Activated CD4-positive, alpha-beta T cell treated with anti-CD3 and anti-CD28 coated beads for 1 hour (primary cell): ENCODE measurements around the gene ALDH1L2.
"Not testable (repeated sequence)": the region's sequence is repeated elsewhere in the genome, so short reads cannot be mapped to it uniquely, and the experiment has no call there.

ENCODE experiments used
- DNase-seq: peaks from one replicate; pipeline ENCODE4 v3.0.0-alpha.2; 2020

Gene ALDH1L2

GRCh38 chr12:105084251-105085250, at the start of gene ALDH1L2:
ALDH1L2 (minus strand) TSS chr12:105084458; CDS start chr12:105084436, 22 bp downstream.
- DNase-seq, result peak; percentile 13

- no peak for DNase-seq
Observed at GRCh38 chr12:105120551-105120950, 36.3 kb upstream of the ALDH1L2 start.

GRCh38 chr12:105116969-105117368, 32.7 kb upstream of the ALDH1L2 start:
- DNase-seq, result no peak

DNA sequence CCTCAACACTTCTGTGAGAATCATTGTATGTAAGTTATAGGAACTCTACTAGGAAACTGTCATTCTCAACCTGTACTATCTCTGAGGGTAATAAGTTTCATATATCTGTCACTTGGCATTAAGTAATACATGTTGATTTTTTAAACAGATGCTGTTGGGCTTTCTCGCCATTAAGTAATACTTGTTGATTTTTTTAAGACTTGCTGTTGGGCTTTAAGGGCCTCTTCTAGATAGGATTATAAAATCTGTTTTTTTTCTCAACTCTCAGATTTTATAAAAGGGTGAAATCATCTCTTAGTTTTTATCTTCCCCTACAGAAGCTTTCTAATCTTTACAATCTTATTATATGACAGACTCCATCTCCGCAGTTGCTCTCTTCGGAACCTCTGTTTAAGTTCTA, 28.8 kb upstream of the ALDH1L2 start:
- DNase-seq, result no peak

DNA sequence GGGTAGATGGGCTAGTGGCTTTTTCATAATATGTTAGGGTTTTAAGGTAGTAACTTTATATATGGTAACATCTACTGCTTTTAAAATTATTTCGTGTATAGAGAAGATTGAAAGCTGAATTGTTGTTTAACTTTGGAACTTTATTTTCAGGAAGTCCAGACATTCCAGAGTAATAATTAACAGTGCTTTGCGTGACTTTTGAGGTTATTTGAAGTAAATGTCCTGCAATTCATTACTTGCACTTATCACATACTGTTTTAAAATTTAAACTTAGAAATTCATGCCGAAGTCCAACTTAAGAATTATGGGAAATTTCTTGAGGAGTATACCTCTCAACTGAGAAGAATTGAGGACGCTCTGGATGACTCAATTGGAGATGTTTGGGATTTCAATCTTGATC, 26.6 kb upstream of the ALDH1L2 start:
- no peak for DNase-seq

DNA sequence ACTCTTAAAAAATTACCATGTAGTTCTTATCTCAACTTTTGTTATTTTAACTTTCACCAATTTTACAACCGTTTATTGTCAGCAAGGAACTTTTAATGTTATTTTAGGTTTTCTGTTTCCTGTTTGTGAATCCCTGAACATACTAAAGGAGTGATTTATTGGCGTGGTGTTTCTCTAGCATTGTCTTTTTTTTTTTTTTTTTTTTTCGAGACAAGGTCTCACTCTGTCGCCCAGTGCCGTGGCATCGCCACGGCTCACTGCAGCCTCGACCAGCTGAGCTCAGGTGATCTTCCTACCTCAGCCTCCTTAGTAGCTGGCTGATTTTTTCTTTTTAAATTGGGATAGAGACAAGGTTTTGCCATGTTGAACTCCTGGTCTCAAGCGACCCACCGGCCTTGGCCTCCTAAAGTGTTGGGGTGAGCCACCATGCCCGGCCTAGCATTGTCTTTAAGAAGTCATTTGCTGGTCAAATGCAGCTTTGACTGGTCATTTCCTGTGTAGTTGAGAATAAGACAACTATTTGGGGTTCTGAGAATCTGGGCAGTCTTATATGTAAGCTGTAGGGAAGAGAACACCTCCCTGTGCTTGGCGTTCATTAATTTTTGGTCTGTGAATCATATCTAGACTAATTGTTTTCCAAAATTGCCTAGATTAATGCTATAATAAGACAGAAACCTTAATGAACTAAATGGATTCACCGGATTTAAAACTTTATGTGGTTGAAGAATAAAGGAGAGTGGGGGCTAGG, 25.4 kb upstream of the ALDH1L2 start:
- no peak for DNase-seq

- DNase-seq, result peak; percentile 87
Observed at GRCh38 chr12:105107494-105108371, 23.5 kb upstream of the ALDH1L2 start, which contains the start of gene WASHC4. WASHC4 (plus strand) TSS chr12:105107731; CDS start chr12:105107801, 70 bp downstream.

GRCh38 chr12:105107171-105107493, 22.9 kb upstream of the ALDH1L2 start:
- no peak for DNase-seq

DNA sequence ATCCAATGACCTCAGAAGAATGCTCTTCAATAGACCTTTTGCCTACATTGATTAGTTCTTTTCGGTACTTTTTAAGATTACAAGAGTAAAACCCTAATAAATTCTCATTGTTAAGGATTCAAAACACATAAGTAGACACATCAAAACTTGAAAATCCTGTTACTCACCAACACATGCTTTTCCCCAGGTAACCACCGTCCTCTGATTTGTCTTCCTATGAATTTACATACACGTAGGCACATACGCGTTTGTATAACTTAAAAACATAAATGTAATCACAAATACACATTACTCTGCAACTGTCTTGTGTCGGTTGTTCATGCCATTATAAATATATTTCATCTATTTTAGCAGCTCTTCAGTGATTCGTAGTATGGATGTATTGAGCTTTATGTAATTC, 22.4 kb upstream of the ALDH1L2 start:
- DNase-seq, result no peak

DNA sequence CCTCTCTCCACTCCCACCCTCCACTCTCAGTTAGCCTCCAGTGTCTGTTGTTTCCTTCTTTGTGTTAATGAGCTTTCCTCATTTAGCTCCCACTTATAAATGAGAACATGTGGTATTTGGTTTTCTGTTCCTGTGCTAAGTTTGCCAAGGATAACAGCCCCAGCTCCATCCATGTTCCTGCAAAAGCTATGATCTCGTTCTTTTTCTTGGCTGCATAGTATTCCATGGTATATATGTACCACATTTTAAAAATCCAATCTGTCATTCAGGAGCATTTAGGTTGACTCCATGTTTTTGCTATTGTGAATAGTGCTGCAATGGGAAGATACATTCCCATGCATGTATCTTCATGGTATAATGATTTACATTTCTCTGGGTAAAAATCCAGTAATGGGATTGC, 20.5 kb upstream of the ALDH1L2 start:
- DNase-seq, result no peak

- no peak for DNase-seq
Observed at GRCh38 chr12:105102673-105103072, 18.4 kb upstream of the ALDH1L2 start.

- no peak for DNase-seq
Observed at GRCh38 chr12:105100998-105101397, 16.7 kb upstream of the ALDH1L2 start.

DNA sequence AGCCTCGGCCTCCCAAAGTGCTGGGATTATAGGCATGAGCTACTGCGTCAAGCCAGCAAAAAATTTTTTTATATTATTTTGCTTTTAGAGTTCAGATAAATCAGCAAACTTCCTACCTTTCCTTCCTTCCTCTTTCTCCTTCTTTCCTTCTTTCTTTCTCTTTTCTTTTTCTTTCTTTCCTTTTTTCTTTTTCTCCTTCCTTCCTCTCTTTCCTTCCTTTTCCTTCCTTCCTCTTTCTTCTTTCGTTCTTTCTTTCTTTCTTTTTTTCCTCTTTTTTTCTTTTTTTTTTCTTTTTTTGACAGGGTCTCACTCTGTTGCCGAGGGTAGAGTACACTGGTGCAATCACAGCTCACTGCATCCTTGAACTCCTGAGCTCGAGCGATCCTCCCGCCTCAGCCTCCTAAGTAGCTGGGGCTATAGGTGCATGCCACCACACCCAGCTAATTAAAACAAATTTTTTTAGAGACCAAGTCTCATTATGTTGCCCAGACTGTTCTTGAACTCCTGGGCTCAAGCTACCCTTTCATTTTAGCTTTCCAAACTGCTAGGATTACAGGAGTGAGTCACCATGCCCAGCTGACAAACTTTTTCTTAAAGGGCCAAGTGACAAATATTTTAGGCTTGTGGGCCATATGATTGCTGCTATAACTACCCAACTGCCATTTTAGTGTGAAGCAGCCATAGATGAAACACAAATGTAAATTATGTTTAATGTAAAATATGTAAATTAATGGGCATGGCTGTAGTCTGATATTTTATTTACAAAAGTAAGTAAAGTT, 16.1 kb upstream of the ALDH1L2 start:
- DNase-seq, result no peak

GRCh38 chr12:105099356-105099755, 15.1 kb upstream of the ALDH1L2 start:
- DNase-seq, result no peak

DNA sequence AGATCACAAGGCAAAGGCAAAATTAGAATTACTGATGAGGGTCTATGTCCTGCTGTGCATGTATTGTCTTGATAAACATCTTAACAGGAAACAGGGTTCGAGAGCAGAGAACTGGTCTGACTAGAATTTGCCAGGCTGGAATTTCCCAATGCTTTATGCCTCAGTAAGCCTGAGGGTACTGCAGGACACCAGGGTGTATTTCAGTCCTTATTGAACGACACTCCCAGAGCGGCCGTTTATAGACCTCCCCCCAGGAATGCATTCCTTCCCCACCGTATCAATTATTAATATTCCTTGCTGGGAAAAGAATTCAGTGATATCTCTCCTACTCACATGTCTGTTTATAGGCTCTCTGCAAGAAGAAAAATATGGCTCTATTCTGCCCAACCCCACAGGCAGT, 11.1 kb upstream of the ALDH1L2 start:
- DNase-seq, result not testable (repeated sequence)

- no peak for DNase-seq
Observed at GRCh38 chr12:105092336-105092735, 8.1 kb upstream of the ALDH1L2 start.

GRCh38 chr12:105091476-105092206, 7.4 kb upstream of the ALDH1L2 start:
- no peak for DNase-seq

DNA sequence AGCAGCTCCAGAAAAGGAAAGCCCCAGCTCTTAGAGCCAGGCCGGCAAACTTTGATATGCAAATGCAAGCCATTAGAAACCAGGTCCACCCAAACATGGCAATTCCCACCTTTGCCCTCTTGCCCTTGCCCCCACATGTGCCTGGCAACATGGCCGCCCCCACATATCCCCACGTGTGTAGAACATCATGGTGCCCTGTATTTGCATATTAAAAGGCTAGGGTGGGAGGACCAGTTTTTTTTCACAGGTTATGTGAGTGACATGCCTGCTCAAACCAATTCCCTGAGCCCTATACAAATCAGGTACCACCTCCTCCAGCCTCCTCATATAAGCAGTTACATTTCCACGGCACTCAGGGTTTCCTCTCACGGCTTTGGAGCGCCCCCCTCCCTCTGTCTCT, 6.1 kb upstream of the ALDH1L2 start:
- DNase-seq, result no peak

- DNase-seq, result no peak
Observed at GRCh38 chr12:105089817-105090216, 5.6 kb upstream of the ALDH1L2 start.

GRCh38 chr12:105085501-105085900, 1.2 kb upstream of the ALDH1L2 start:
- no peak for DNase-seq

- DNase-seq, result no peak
Observed at GRCh38 chr12:105083551-105084105, 630 bp downstream of the ALDH1L2 start.
